ENCODE measurements around the gene SRP14.
A peak's percentile ranks its signal among the peaks of the same experiment; 100 is the strongest.
"Not testable (repeated sequence)": the region's sequence is repeated elsewhere in the genome, so short reads cannot be mapped to it uniquely, and the experiment has no call there.

SRP14 gene

GRCh38 chr15:40038638-40039543, at the start of gene SRP14:
TSS of gene SRP14 (minus strand) at chr15:40039181. CDS start at chr15:40039116, 65 bp downstream.
- DNase-seq, result peak; percentile 65

GRCh38 chr15:40087991-40088928, 49.3 kb upstream of the SRP14 start:
- no peak for DNase-seq

GRCh38 chr15:40087068-40087810, 48.3 kb upstream of the SRP14 start:
- no peak for DNase-seq

GRCh38 chr15:40085266-40085665, 46.3 kb upstream of the SRP14 start:
- DNase-seq, result no peak

- no peak for DNase-seq
Measured at GRCh38 chr15:40084650-40085049, 45.7 kb upstream of the SRP14 start.

- no peak for DNase-seq
Measured at GRCh38 chr15:40082195-40082883, 43.4 kb upstream of the SRP14 start.

GRCh38 chr15:40081691-40082194, 42.8 kb upstream of the SRP14 start:
- no peak for DNase-seq

- no peak for DNase-seq
Measured at GRCh38 chr15:40080847-40081246, 41.9 kb upstream of the SRP14 start.

- DNase-seq, result no peak
Measured at GRCh38 chr15:40080104-40080503, 41.1 kb upstream of the SRP14 start.

GRCh38 chr15:40079456-40079855, 40.5 kb upstream of the SRP14 start:
- DNase-seq, result no peak

- DNase-seq, result no peak
Measured at GRCh38 chr15:40075298-40076044, 36.5 kb upstream of the SRP14 start.

- DNase-seq, result not testable (repeated sequence)
Measured at GRCh38 chr15:40074656-40075055, 35.7 kb upstream of the SRP14 start.

- not testable (repeated sequence) for DNase-seq
Measured at GRCh38 chr15:40073716-40074490, 34.9 kb upstream of the SRP14 start.

- DNase-seq, result no peak
Measured at GRCh38 chr15:40072216-40072990, 33.4 kb upstream of the SRP14 start.

- no peak for DNase-seq
Measured at GRCh38 chr15:40070608-40071218, 31.7 kb upstream of the SRP14 start.

- no peak for DNase-seq
Measured at GRCh38 chr15:40070166-40070557, 31.2 kb upstream of the SRP14 start.

GRCh38 chr15:40069178-40070165, 30.5 kb upstream of the SRP14 start:
- peak; percentile 95 for DNase-seq

All from NCI-H524 treated with DMSO at 0.1 percent for 48 hours (cell line).